LHCN-M2 (cell line): ENCODE data around the gene CDH4. TPM values are rescaled to one million over a fixed set of nuclear protein-coding genes. Genes with fewer than 3 reads are reported as not detected.
"Not testable (repeated sequence)": the region's sequence is repeated elsewhere in the genome, so short reads cannot be mapped to it uniquely, and the experiment has no call there.

Experiments
- DNase-seq: peaks from one replicate; pipeline ENCODE4 v3.0.0-alpha.2; 2012; ENCODE audit warnings: low read depth
- total RNA-seq: library from RNA; depleted of rRNA; stranded (reverse); fragments of >200 nt; gene quantifications from 2 replicates; pipeline ENCODE4 v1.2.3, GENCODE V29; 2014

CDH4 gene
- total RNA-seq, 1 experiment from 2014 or later, result 0.98 TPM

- DNase-seq, result no peak
These were observed 682.9 kb downstream of the CDH4 start for GRCh38 chr20:61934716-61935530.

- no peak for DNase-seq
These were observed 684.1 kb downstream of the CDH4 start for GRCh38 chr20:61935926-61936700.

- no peak for DNase-seq
These were observed 684.7 kb downstream of the CDH4 start for GRCh38 chr20:61936701-61937131.

- DNase-seq, result no peak
These were observed 685.3 kb downstream of the CDH4 start for GRCh38 chr20:61937146-61937962.

GRCh38 chr20:61937963-61938838 lies 686.1 kb downstream of the CDH4 start:
- no peak for DNase-seq

GRCh38 chr20:61938839-61939690 lies 687.0 kb downstream of the CDH4 start:
- no peak for DNase-seq

- DNase-seq, result no peak
These were observed 687.8 kb downstream of the CDH4 start for GRCh38 chr20:61939691-61940360.

GRCh38 chr20:61940491-61940890 lies 688.4 kb downstream of the CDH4 start:
- no peak for DNase-seq

- no peak for DNase-seq
These were observed 689.1 kb downstream of the CDH4 start for GRCh38 chr20:61940976-61941720.

GRCh38 chr20:61941721-61942405 lies 689.8 kb downstream of the CDH4 start:
- no peak for DNase-seq

GRCh38 chr20:61942526-61942925 lies 690.5 kb downstream of the CDH4 start:
- DNase-seq, result no peak

- not testable (repeated sequence) for DNase-seq
These were observed 692.9 kb downstream of the CDH4 start for GRCh38 chr20:61944967-61945366.

GRCh38 chr20:61945495-61945894 lies 693.4 kb downstream of the CDH4 start:
- DNase-seq, result not testable (repeated sequence)

GRCh38 chr20:61948056-61948455 lies 696.0 kb downstream of the CDH4 start:
- DNase-seq, result not testable (repeated sequence)

GRCh38 chr20:61948586-61949362 lies 696.7 kb downstream of the CDH4 start:
- no peak for DNase-seq

- no peak for DNase-seq
These were observed 697.3 kb downstream of the CDH4 start for GRCh38 chr20:61949363-61949713.
